Psoas muscle (tissue), 8 donors: ENCODE data around the gene SRP54. TPM values are rescaled to one million over a fixed set of nuclear protein-coding genes. Genes with fewer than 3 reads are reported as not detected.
A peak's percentile ranks its signal among the peaks of the same experiment; 100 is the strongest.

Experiments used
- ATAC-seq, 4 donors: fragments of 200-7000 bp; cut with Tn5 transposase; one replicate each; pipeline ENCODE4 v1.9.1; 2020; ENCODE audit warnings: moderate library complexity in 3 of 4, mild to moderate bottlenecking in 2 of 4
- DNase-seq, 2 donors: peaks; one replicate each; pipeline ENCODE4 v3.0.0-alpha.2; 2020
- H3K27ac ChIP-seq: fragments of 200-600 bp; one replicate; pipeline ENCODE4 v1.8.0; 2022
- H3K27me3 ChIP-seq, 3 donors: fragments of 200-600 bp in 1 of 3; one replicate each; pipeline versions ENCODE4 v1.6.1 to v1.8.0; 2013 to 2022; ENCODE audit warnings: low read length in 2 of 3, mild to moderate bottlenecking in 2 of 3, moderate library complexity in 1 of 3; ENCODE audit not compliant: insufficient read depth in 3 of 3
- H3K36me3 ChIP-seq, 2 donors: fragments of 200-600 bp in 1 of 2; one replicate each; pipeline versions ENCODE4 v1.6.1 to v1.8.0; 2013 to 2022; ENCODE audit warnings: low read depth in 1 of 2, mild to moderate bottlenecking in 1 of 2, moderate library complexity in 1 of 2; ENCODE audit not compliant: insufficient read depth in 1 of 2
- H3K4me1 ChIP-seq: fragments of 200-600 bp; one replicate; pipeline ENCODE4 v1.8.0; 2022
- H3K4me3 ChIP-seq: fragments of 200-600 bp; one replicate; pipeline ENCODE4 v1.8.0; 2022; ENCODE audit warnings: mild to moderate bottlenecking
- H3K9me3 ChIP-seq: fragments of 200-600 bp; one replicate; pipeline ENCODE4 v1.8.0; 2022
- CTCF ChIP-seq: fragments of 200-600 bp; IDR thresholded peaks from one replicate; pipeline ENCODE4 v1.8.0; 2022; ENCODE audit warnings: antibody characterized with exemption
- WGBS, 3 donors: extraction: QIAGEN DNeasy Blood & Tissue Kit; methylation state at CpG; one replicate each; pipeline versions ENCODE4 v1.1.6 to v1.1.7; 2013; 5-methylcytosine and 5-hydroxymethylcytosine counted together
- intact Hi-C, 2 donors: fragments of 100-400 bp; cut with DNase I; formaldehyde crosslinking; loops; one replicate each; pipeline versions ENCODE4 v1.11.0 to v1.14.2; 2022
- polyA plus RNA-seq, 3 donors: library from polyadenylated mRNA; stranded (reverse); fragments of 200-250 nt; gene quantifications; one replicate each; pipeline ENCODE4 v1.2.3, GENCODE V29; 2013
- total RNA-seq, 4 donors: library from RNA; stranded (reverse); fragmentation: NEBNext Ultra II Directional in 2 of 4; extraction: Animal tissue kit (Norgen Biotek cat#: 25700) in 2 of 4; gene quantifications; one replicate each; pipeline versions ENCODE4 v1.2.1 to v1.2.4, GENCODE V29; 2021 to 2023
- donor health status: healthy with polysubstance abuse.
- donor health status: DM: no; HTN: no; CAD: no; lungs with moderate emphysema.
- donor health status: Bipolar disorder and iron deficiency.
- donor health status: healthy.
- donor health status: DM: yes; HTN: yes; CAD: no.
- donor health status: DM: no; HTN: no; CAD: no.
- donor health status: DM: no; HTN: no; CAD: no.
- donor health status: DM: yes; HTN: yes; CAD: no.

SRP54 gene
- total and polyA plus RNA-seq, 7 donors = 27.9 to 51.2 (median 35.7) TPM

DNA sequence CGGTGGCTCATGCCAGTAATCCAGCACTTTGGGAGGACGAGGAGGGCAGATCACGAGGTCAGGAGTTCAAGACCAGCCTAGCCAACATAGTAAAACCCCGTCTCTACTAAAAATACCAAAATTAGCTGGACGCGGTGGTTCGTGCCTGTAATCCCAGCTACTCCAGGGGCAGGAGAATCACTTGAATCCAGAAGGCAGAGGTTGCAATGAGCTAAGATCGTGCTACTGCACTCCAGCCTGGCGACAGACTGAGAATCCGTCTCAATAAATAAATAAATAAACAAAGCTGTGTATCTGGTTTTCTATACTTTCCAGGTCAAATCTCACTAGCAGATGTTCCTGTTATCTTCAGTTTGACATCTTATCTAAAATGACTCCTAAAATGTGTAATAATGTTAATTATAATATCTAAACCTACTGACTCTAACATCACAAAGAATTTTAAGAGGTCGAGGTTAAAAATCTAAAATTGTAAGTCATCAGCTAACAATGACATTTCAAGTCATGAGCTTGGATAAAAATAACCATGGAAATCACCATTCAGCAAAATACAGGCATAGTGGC lies 2.4 kb upstream of the SRP54 start:
- Histone ChIP-seq H3K9me3 (no peaks in the 10 kb centered on the region), H3K27me3 (no peaks in the 10 kb centered on the region), H3K27ac (no peak overlapping the region), H3K4me1 (peaks cover 26% of the 10 kb centered on the region), H3K36me3 (no peaks in the 10 kb centered on the region), H3K4me3 (peak overlapping the region; percentile 83)
- DNase-seq (no peak), ATAC-seq (no peak)
- intact Hi-C loops = loop anchor here in 1 of 2 donors (5.0 kb wide), 1 partner anchor 67 kb away; the partner anchor contains the start of gene FAM177A1
- no peak for TF ChIP-seq CTCF
- 83 to 88% (median 84%) methylated on average over 11 of the region's 11 CpGs for WGBS, 3 donors

DNA sequence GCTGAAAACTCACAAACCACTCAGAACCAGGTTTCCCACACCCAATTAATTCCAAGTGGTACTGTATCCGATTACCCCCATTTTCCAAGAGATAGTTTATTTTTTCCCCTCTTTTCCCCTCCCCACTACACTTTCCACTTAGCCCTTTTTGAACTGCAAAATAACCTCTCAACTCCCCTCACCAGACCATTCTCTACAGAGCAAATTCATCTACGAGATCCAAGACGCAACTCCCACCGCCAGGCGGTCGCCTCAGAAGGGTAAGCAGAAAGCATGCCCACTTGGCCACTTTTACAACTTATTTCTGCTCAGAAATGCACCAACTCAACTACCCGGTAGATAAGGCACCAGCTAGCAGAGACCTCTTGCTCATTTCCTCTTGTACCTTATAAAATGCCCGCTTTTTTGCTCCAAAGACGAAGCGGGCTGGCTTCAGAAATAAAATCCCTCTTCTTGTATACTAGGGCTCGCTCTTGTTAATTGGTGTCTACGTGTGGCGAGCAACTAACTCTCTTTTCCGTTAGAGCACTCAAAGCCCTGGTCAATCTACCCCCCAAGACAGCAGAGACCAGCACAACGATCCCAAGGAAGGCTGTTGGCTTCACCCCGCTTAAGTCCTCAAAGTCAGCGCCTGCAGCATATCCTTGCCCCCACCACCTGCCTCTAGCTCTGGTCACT lies 910 bp upstream of the SRP54 start:
- DNase-seq (no peak), ATAC-seq (peak in 1 of 4 donors; percentile 19)
- peak; percentile 15 for TF ChIP-seq CTCF
- Histone ChIP-seq H3K4me1 (peaks cover 32% of the 10 kb centered on the region), H3K36me3 (no peaks in the 10 kb centered on the region), H3K9me3 (no peaks in the 10 kb centered on the region), H3K4me3 (peak overlapping the region; percentile 83), H3K27ac (peak overlapping the region; percentile 99), H3K27me3 (no peaks in the 10 kb centered on the region)
- WGBS, 3 donors = 0 to 1% (median 1%) methylated on average over 17 of the region's 17 CpGs
- intact Hi-C loops = loop anchor here (2.0 to 5.0 kb wide), 4 partner anchors 65 to 109 kb away; partner anchors contain the start of genes FAM177A1 (in 2 of the 2) and BAZ1A (in 1 of the 2)

DNA sequence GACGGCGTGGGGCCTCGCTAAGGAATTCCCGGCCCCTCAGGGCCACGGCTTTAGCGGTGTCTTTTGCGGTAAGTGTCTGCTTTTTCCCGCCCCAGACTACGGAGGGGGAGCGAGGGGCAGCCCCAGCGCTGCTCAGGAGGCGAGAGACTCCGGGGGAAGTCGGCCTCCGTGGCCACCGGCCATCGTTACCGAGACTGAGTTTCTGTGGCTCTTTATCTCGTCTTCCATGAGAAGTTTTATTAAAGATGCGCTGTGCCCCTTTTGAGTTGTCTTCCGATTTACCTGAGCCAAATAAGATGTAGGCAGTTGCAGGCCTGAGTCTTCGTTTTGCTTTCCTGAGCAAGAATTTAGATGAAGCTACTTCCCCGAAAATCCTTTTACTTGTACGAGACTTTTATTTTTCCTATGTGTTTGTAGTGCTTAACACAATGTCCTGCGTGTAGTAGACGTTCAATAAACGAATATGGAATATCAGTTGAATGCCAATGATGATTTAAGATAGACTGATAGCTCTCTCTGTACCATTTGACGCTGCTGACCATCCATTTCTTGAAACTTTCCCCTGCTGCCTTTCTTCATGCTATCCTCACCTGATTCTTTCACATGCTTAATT lies 462 bp downstream of the SRP54 start:
- Histone ChIP-seq H3K9me3 (no peaks in the 10 kb centered on the region), H3K27me3 (no peaks in the 10 kb centered on the region), H3K27ac (peak overlapping the region; percentile 99), H3K4me1 (peaks cover 32% of the 10 kb centered on the region), H3K36me3 (no peaks in the 10 kb centered on the region), H3K4me3 (peak overlapping the region; percentile 83)
- no peak for TF ChIP-seq CTCF
- WGBS, 3 donors = 0 to 1% (median 0%) methylated on average over 28 of the region's 28 CpGs
- ATAC-seq (peak; percentile 5 to 29 (median 19)), DNase-seq (no peak)
- intact Hi-C loops = loop anchor here (2.0 to 5.0 kb wide), 4 partner anchors 64 to 110 kb away; partner anchors contain the start of genes FAM177A1 (in 2 of the 2) and BAZ1A (in 1 of the 2)

DNA sequence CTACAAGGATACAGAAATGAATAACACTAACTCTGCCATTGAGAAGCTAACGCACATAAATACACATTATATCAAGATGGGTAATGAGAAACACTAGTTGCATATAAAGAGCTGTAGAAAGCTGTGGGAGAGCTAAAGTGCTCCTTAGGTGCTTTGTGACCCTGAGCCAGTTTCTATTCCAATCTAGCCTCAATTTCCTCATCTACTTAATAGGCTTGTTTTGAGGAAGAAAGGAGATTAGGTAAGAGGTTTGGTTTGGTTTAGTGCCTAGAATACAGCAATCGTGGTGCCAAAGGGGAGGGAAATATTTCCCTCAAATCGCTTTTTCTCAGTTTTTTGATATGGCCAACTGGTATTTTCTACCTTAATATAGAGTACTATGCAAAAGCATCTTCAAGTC lies 994 bp downstream of the SRP54 start:
- DNase-seq (no peak), ATAC-seq (no peak)
- Histone ChIP-seq H3K27ac (peak overlapping the region; percentile 99), H3K27me3 (no peaks in the 10 kb centered on the region), H3K4me3 (peak overlapping the region; percentile 83), H3K4me1 (peaks cover 32% of the 10 kb centered on the region), H3K9me3 (no peaks in the 10 kb centered on the region), H3K36me3 (no peaks in the 10 kb centered on the region)
- TF ChIP-seq CTCF = no peak
- 37 to 46% (median 39%) methylated on average over 3 of the region's 3 CpGs for WGBS, 3 donors
- intact Hi-C loops = loop anchor here (2.0 to 5.0 kb wide), 4 partner anchors 63 to 111 kb away; partner anchors contain the start of genes FAM177A1 (in 2 of the 2) and BAZ1A (in 1 of the 2)
